IMR-90 (cell line): ENCODE results near the gene SEBOX. TPM values are rescaled to one million over a fixed set of nuclear protein-coding genes. Genes with fewer than 3 reads are reported as not detected.

Experiments used
- ATAC-seq: fragments of 200-7000 bp; cut with Tn5 transposase; 2 replicates; pipeline ENCODE4 v1.9.1; 2020; ENCODE audit warnings: low read depth, mild to moderate bottlenecking, moderate library complexity
- BruUV-seq: library from RNA; stranded (reverse); fragments of 400-500 nt; replicated peaks from 2 replicates; lab custom pipeline; 2021; lab: Mats Ljungman, UMichigan
- CTCF ChIA-PET: fragments of 300-600 bp; formaldehyde crosslinking; extraction: SDS; loops from one replicate; lab custom pipeline; 2021; ENCODE audit warnings: antibody characterized with exemption; lab: Yijun Ruan, JAX
- POLR2A ChIA-PET: fragments of 300-600 bp; sonication (Branson Sonifier 250); formaldehyde crosslinking; loops from one replicate; lab custom pipeline; 2022; ENCODE audit warnings: antibody characterized with exemption; ENCODE audit not compliant: unreplicated experiment; lab: Charles Lee
- DNase-seq: peaks from one replicate; pipeline ENCODE4 v3.0.0; 2013
- H2AFZ ChIP-seq: replicated peaks from 2 replicates; pipeline ENCODE3; 2013; ENCODE audit warnings: low read length, mild to moderate bottlenecking; ENCODE audit not compliant: poor library complexity
- H2AK5ac ChIP-seq: 2 replicates; pipeline ENCODE4 v1.6.1; 2013; ENCODE audit warnings: low read depth, low read length, inconsistent platforms
- H2AK9ac ChIP-seq: replicated peaks from 2 replicates; pipeline ENCODE3; 2013; ENCODE audit warnings: mild to moderate bottlenecking, low read depth, low read length, moderate library complexity; ENCODE audit not compliant: poor library complexity
- H2BK120ac ChIP-seq: 2 replicates; pipeline ENCODE4 v1.6.1; 2013; ENCODE audit warnings: low read depth, low read length, inconsistent platforms
- H2BK15ac ChIP-seq: 3 replicates; pipeline ENCODE4 v1.6.1; 2013; ENCODE audit warnings: low read depth, low read length, inconsistent platforms
- H2BK20ac ChIP-seq: 2 replicates; pipeline ENCODE4 v1.6.1; 2013; ENCODE audit warnings: low read depth, mild to moderate bottlenecking, inconsistent platforms, low read length, moderate library complexity
- H2BK5ac ChIP-seq: 2 replicates; pipeline ENCODE4 v1.6.1; 2013; ENCODE audit warnings: mild to moderate bottlenecking, low read depth, low read length, inconsistent platforms; ENCODE audit not compliant: poor library complexity, severe bottlenecking
- H3K14ac ChIP-seq: replicated peaks from 2 replicates; pipeline ENCODE4 v1.6.1; 2013; ENCODE audit warnings: low read depth, low read length, inconsistent platforms
- H3K18ac ChIP-seq: 2 replicates; pipeline ENCODE4 v1.6.1; 2013; ENCODE audit warnings: low read depth, low read length, control low read depth
- H3K23ac ChIP-seq: 2 replicates; pipeline ENCODE4 v1.6.1; 2013; ENCODE audit warnings: low read depth, low read length, inconsistent platforms
- H3K27ac ChIP-seq: 2 replicates; pipeline ENCODE4 v1.5.1; 2013; ENCODE audit warnings: mild to moderate bottlenecking, control low read depth, low read length; ENCODE audit not compliant: insufficient read depth
- H3K27me3 ChIP-seq: 2 replicates; pipeline ENCODE4 v1.6.1; 2013; ENCODE audit warnings: low read length; ENCODE audit not compliant: control insufficient read depth, insufficient read depth
- H3K36me3 ChIP-seq: 2 replicates; pipeline ENCODE4 v1.6.1; 2013; ENCODE audit warnings: low read length, mixed read lengths; ENCODE audit not compliant: control insufficient read depth, insufficient read depth
- H3K4ac ChIP-seq: 2 replicates; pipeline ENCODE4 v1.6.1; 2013; ENCODE audit warnings: low read depth, low read length, inconsistent platforms
- H3K4me1 ChIP-seq: 2 replicates; pipeline ENCODE4 v1.6.1; 2013; ENCODE audit warnings: low read length, mixed read lengths; ENCODE audit not compliant: control insufficient read depth, insufficient read depth
- H3K4me2 ChIP-seq: 2 replicates; pipeline ENCODE4 v1.6.1; 2013; ENCODE audit warnings: low read depth, mild to moderate bottlenecking, control low read depth, low read length, moderate library complexity
- H3K4me3 ChIP-seq: 2 replicates; pipeline ENCODE4 v1.5.1; 2013; ENCODE audit warnings: low read depth, mild to moderate bottlenecking, control low read depth, low read length, moderate library complexity; ENCODE audit not compliant: insufficient read depth
- H3K56ac ChIP-seq: 2 replicates; pipeline ENCODE4 v1.6.1; 2013; ENCODE audit warnings: low read length, inconsistent platforms; ENCODE audit not compliant: insufficient read depth; ENCODE audit errors: extremely low read depth
- H3K79me1 ChIP-seq, 2 experiments: 2 replicates each; pipeline ENCODE4 v1.6.1; 2013; ENCODE audit warnings: low read length in 2 of 2, inconsistent platforms in 1 of 2, low read depth in 1 of 2
- H3K9ac ChIP-seq: 2 replicates; pipeline ENCODE4 v1.6.1; 2013; ENCODE audit warnings: low read depth, low read length, control low read depth
- H3K9me1 ChIP-seq: 2 replicates; pipeline ENCODE4 v1.6.1; 2013; ENCODE audit warnings: low read length, inconsistent platforms; ENCODE audit not compliant: insufficient read depth
- H3K9me3 ChIP-seq: 2 replicates; pipeline ENCODE4 v1.6.1; 2013; ENCODE audit warnings: low read length; ENCODE audit not compliant: control insufficient read depth, insufficient read depth
- H4K20me1 ChIP-seq: 2 replicates; pipeline ENCODE4 v1.6.1; 2013; ENCODE audit warnings: low read length, inconsistent platforms; ENCODE audit not compliant: insufficient read depth
- H4K5ac ChIP-seq: 2 replicates; pipeline ENCODE4 v1.6.1; 2013; ENCODE audit warnings: mild to moderate bottlenecking, low read depth, low read length, control low read depth
- H4K8ac ChIP-seq, 2 experiments: 2 replicates each; pipeline ENCODE4 v1.6.1; 2013; ENCODE audit warnings: low read depth in 2 of 2, low read length in 2 of 2, control low read depth in 1 of 2, inconsistent platforms in 1 of 2
- H4K91ac ChIP-seq: 2 replicates; pipeline ENCODE4 v1.6.1; 2013; ENCODE audit warnings: low read depth, low read length, inconsistent platforms; ENCODE audit not compliant: insufficient read depth
- CHD1 ChIP-seq: IDR thresholded peaks from 2 replicates; pipeline ENCODE4 v1.6.1; 2012; ENCODE audit warnings: low read depth, low read length, improper control_type of control experiment
- MAZ ChIP-seq: IDR thresholded peaks from 2 replicates; pipeline ENCODE4 v1.6.1; 2012; ENCODE audit warnings: low read depth, mild to moderate bottlenecking, low read length, improper control_type of control experiment, moderate library complexity, borderline replicate concordance
- MXI1 ChIP-seq: IDR thresholded peaks from 2 replicates; pipeline ENCODE4 v1.6.1; 2012; ENCODE audit warnings: low read depth, mild to moderate bottlenecking, low read length, moderate library complexity, borderline replicate concordance
- RFX5 ChIP-seq: IDR thresholded peaks from 2 replicates; pipeline ENCODE4 v1.8.0; 2012; ENCODE audit warnings: low read depth, mild to moderate bottlenecking, low read length, moderate library complexity
- WGBS, 2 experiments: methylation state at CpG; one replicate each; pipeline versions ENCODE4 v1.1.5 to v1.1.7; 2013; ENCODE audit warnings: missing lambda C conversion rate in 2 of 2; ENCODE audit not compliant: insufficient read length in 1 of 2; ENCODE audit errors: extremely low coverage in 2 of 2; 5-methylcytosine and 5-hydroxymethylcytosine counted together
- dilution Hi-C: fragments of 300-500 bp; cut with HindIII; formaldehyde crosslinking; loops from one replicate; pipeline ENCODE4 v1.14.3; 2018; ENCODE audit warnings: low sequenced_read_pairs; ENCODE audit not compliant: unreplicated experiment
- in situ Hi-C: fragments of 300-500 bp; cut with MboI; formaldehyde crosslinking; loops from 3 replicates; pipeline ENCODE4 v1.14.3; 2019; ENCODE audit warnings: low sequenced_read_pairs, inconsistent platforms, mixed read lengths
- intact Hi-C: fragments of 100-400 bp; cut with micrococcal nuclease; formaldehyde crosslinking; loops from 2 replicates; pipeline ENCODE4 v1.10.0; 2022
- polyA plus RNA-seq, 3 experiments: library from polyadenylated mRNA; depleted of rRNA; stranded (reverse); fragments of >200 nt; gene quantifications; 2 replicates each; pipeline ENCODE4 v1.2.3, GENCODE V29; 2012; ENCODE audit warnings: low replicate concordance in 1 of 3
- total RNA-seq: library from RNA; depleted of rRNA; stranded (reverse); fragments of >200 nt; gene quantifications from 2 replicates; pipeline ENCODE4 v1.2.3, GENCODE V29; 2012

Gene SEBOX
- total and polyA plus RNA-seq, 2 of the 4 experiments (the other 2 are of a cell fraction): not detected

DNA sequence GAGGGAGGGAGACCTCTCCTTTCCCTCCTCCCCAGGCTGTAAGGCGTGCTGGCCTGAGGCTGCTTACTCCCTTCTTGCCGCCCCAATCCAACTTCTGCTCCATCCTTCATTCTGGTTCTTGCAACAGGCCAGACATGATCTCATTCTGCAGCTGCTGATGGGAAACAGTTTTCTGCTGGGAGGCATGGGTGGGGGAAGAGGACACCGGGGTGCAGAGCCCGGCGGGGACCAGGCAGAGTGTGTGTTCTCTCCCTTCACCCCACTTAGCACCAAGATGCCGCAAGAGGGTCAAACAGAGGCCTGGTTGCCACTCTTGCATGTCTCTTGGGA, 7.9 kb upstream of the SEBOX start:
- no peak overlapping the region for H2BK15ac ChIP-seq
- peak overlapping the region; percentile 70; the same call in 1 of the 2 replicates for H3K23ac ChIP-seq
- H3K36me3 ChIP-seq: 0 out of 2 replicates have a peak, but pooled peaks cover 1% of the 10 kb centered on the region
- POLR2A ChIA-PET: no interaction called here
- H3K9me1 ChIP-seq: peaks cover 35% of the 10 kb centered on the region
- H3K27ac ChIP-seq: no peak overlapping the region
- H4K5ac ChIP-seq: no peak overlapping the region
- no peak overlapping the region for H3K18ac ChIP-seq
- H3K4me2 ChIP-seq: peak overlapping the region; percentile 84; the same call in 1 of the 2 replicates
- H3K4me3 ChIP-seq: peak overlapping the region; percentile 54; the same call in 1 of the 2 replicates
- CTCF ChIA-PET: no interaction called here
- H2AK9ac ChIP-seq: no peak overlapping the region
- 0 out of 2 replicates have a peak overlapping the region, but pooled peaks have one; percentile 43 for H3K9ac ChIP-seq
- 0 out of 2 replicates have a peak overlapping the region, but pooled peaks have one; percentile 59 for H3K14ac ChIP-seq
- BruUV-seq: no TSS peak
- in situ Hi-C loops: no loop called here
- peaks cover 14% of the 10 kb centered on the region; the same call in 1 of the 2 replicates for H3K4me1 ChIP-seq
- H3K9me3 ChIP-seq: no peaks in the 10 kb centered on the region
- H2BK5ac ChIP-seq: no peak overlapping the region
- H2AFZ ChIP-seq: peak overlapping the region; percentile 25
- H2BK120ac ChIP-seq: no peak overlapping the region
- H3K56ac ChIP-seq: no peak overlapping the region
- peaks cover 31% of the 10 kb centered on the region for H4K20me1 ChIP-seq
- H3K27me3 ChIP-seq: no peaks in the 10 kb centered on the region
- dilution Hi-C loops: no loop called here
- no peak overlapping the region for H2BK20ac ChIP-seq
- H2AK5ac ChIP-seq: no peak overlapping the region; the same call in 1 of the 2 replicates
- peaks cover 5 to 32% of the 10 kb centered on the region in 2 experiments; a peak in 3 of 4 replicates for H3K79me1 ChIP-seq
- no peak overlapping the region for H3K4ac ChIP-seq
- no CpG with 5 or more reads among the region's 6 CpGs for WGBS, 2 experiments
- ATAC-seq (no peak), DNase-seq (no peak)
- intact Hi-C loops: no loop called here
- TF ChIP-seq RFX5 (no peak), CHD1 (no peak), MXI1 (no peak), MAZ (no peak)
- no peak overlapping the region for H4K91ac ChIP-seq
- no peak overlapping the region for H4K8ac ChIP-seq
